AG04449 (cell line): ENCODE results near the gene NXT1.
A peak's percentile ranks its signal among the peaks of the same experiment; 100 is the strongest.
"Not testable (repeated sequence)": the region's sequence is repeated elsewhere in the genome, so short reads cannot be mapped to it uniquely, and the experiment has no call there.

Experiments
- CTCF ChIA-PET: fragments of 350-600 bp; formaldehyde crosslinking; extraction: SDS; loops from one replicate; lab custom pipeline; 2021; ENCODE audit warnings: antibody characterized with exemption; lab: Yijun Ruan, JAX
- POLR2A ChIA-PET: fragments of 400-600, 350-600 bp; formaldehyde crosslinking; extraction: SDS; loops from one replicate; lab custom pipeline; 2020; ENCODE audit warnings: antibody characterized with exemption, inconsistent platforms; lab: Yijun Ruan, JAX
- DNase-seq: peaks from one replicate; pipeline ENCODE4 v3.0.0-alpha.2; 2010; ENCODE audit warnings: low read depth, low spot score
- H3K4me3 ChIP-seq: 2 replicates; pipeline ENCODE4 v1.5.1; 2011; ENCODE audit warnings: low read depth, mild to moderate bottlenecking, control low read depth, low read length
- TF ChIP-seq, protein P1 (sequence below): IDR thresholded peaks from one replicate; pipeline ENCODE4 v1.5.1; 2011; ENCODE audit warnings: mild to moderate bottlenecking, moderate library complexity, low read length, control low read depth, inconsistent platforms; ENCODE audit not compliant: insufficient read depth; ENCODE audit errors: missing control alignments

Gene NXT1

GRCh38 chr20:23340524-23340923 lies 10.1 kb upstream of the NXT1 start:
- TF ChIP-seq, protein P1, sequence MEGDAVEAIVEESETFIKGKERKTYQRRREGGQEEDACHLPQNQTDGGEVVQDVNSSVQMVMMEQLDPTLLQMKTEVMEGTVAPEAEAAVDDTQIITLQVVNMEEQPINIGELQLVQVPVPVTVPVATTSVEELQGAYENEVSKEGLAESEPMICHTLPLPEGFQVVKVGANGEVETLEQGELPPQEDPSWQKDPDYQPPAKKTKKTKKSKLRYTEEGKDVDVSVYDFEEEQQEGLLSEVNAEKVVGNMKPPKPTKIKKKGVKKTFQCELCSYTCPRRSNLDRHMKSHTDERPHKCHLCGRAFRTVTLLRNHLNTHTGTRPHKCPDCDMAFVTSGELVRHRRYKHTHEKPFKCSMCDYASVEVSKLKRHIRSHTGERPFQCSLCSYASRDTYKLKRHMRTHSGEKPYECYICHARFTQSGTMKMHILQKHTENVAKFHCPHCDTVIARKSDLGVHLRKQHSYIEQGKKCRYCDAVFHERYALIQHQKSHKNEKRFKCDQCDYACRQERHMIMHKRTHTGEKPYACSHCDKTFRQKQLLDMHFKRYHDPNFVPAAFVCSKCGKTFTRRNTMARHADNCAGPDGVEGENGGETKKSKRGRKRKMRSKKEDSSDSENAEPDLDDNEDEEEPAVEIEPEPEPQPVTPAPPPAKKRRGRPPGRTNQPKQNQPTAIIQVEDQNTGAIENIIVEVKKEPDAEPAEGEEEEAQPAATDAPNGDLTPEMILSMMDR = peak; percentile 71
- ChIA-PET CTCF (interaction anchor here (0.6 to 11.3 kb wide), 22 partner anchors 8 to 1002 kb away, joined by 3 to 245 read pairs (median 5); partner anchors contain the start of gene THBD), POLR2A (interaction anchor here (1.0 to 1.1 kb wide), 2 partner anchors 10 to 289 kb away, joined by 3 to 4 read pairs; partner anchors contain the start of gene NXT1)
- DNase-seq = peak; percentile 21
- H3K4me3 ChIP-seq = no peak overlapping the region

- H3K4me3 ChIP-seq = no peak overlapping the region
- no peak for DNase-seq
- POLR2A ChIA-PET = interaction anchor here (1.0 kb wide), 1 partner anchor 9 kb away, joined by 4 read pairs; the partner anchor contains the start of gene NXT1
- TF ChIP-seq, protein P1 = no peak
- CTCF ChIA-PET = interaction anchor here (0.6 to 11.3 kb wide), 20 partner anchors 7 to 1002 kb away, joined by 3 to 245 read pairs (median 6); partner anchors contain the start of gene THBD
Measured at GRCh38 chr20:23341073-23341472, 9.5 kb upstream of the NXT1 start.

DNA sequence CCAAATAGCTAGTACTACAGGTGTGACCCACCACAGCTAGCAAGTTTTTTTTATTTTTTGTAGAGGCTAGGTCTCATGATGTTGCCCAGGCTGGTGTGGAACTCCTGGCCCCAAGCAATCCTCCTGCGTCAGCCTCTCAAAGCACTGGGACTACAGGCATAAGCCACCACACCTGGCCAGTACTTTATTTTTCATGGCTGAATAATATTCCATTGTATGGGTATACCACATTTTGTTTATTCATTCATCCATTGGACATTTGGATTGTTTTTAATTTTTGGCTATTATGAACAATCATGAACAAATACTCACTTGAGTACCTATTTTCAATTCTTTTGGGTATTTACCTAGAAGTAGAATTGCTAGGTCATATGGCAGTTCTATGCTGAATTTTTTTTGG lies 7.0 kb upstream of the NXT1 start:
- H3K4me3 ChIP-seq = no peak overlapping the region
- DNase-seq = no peak
- TF ChIP-seq, protein P1 = no peak
- ChIA-PET POLR2A (no interaction called here), CTCF (interaction anchor here (7.4 to 11.3 kb wide), 2 partner anchors 293 to 651 kb away, joined by 50 to 245 read pairs; partner anchors contain the start of gene THBD)

GRCh38 chr20:23344336-23344735 lies 6.3 kb upstream of the NXT1 start:
- TF ChIP-seq, protein P1 = no peak
- ChIA-PET POLR2A (interaction anchor here (0.5 kb wide), 1 partner anchor 187 kb away, joined by 3 read pairs; no protein-coding TSS in a partner anchor), CTCF (interaction anchor here (1.7 to 11.3 kb wide), 2 partner anchors 293 to 651 kb away, joined by 5 to 245 read pairs; no protein-coding TSS in a partner anchor)
- no peak for DNase-seq
- H3K4me3 ChIP-seq = no peak overlapping the region

GRCh38 chr20:23346002-23346401 lies 4.6 kb upstream of the NXT1 start:
- no peak overlapping the region for H3K4me3 ChIP-seq
- POLR2A ChIA-PET = no interaction called here
- CTCF ChIA-PET = interaction anchor here (1.1 to 1.2 kb wide), 2 partner anchors 14 to 654 kb away, joined by 3 read pairs; no protein-coding TSS in a partner anchor
- TF ChIP-seq, protein P1 = no peak
- no peak for DNase-seq

DNA sequence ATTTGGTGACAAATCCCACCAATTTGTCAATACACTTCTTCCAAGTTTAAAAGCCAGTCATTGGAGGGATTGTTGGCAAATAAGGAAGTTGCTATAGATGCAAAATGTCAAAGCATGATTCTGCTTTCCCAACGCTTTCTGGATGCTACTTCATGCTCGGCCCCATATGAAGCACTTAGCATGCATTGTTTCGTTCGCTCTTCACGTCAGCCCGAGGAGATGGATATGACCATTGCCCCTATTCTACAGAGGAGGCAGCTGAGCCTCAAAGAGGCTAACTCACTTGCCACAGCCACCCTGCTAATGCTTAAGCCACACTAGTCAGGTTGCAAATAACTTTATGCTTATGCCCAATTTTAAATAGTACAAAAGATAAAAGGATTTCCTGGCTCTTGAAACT lies 2.8 kb upstream of the NXT1 start:
- TF ChIP-seq, protein P1 = no peak
- CTCF ChIA-PET = interaction anchor here (0.6 to 4.2 kb wide), 3 partner anchors 9 to 1009 kb away, joined by 3 to 43 read pairs (median 4); no protein-coding TSS in a partner anchor
- POLR2A ChIA-PET = no interaction called here
- no peak for DNase-seq
- H3K4me3 ChIP-seq = no peak overlapping the region

DNA sequence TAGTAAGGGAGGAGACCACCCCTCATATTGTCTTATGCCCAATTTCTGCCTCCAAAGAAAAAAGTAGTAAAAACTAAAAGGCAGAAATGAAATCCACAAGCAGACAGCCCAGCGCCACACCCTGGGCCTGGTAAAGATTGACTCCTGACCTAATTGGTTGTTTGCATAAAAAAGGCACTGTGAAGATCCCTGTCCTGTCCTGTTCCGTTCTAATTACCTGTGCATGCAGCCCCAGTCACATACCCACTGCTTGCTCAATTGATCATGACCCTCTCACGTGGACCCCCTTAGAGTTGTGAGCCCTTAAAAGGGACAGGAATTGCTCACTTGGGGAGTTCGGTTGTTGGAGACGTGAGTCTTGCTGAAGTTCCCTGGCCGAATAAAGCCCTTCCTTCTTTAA lies 2.1 kb upstream of the NXT1 start:
- H3K4me3 ChIP-seq, DNase-seq, POLR2A ChIA-PET: not testable (repeated sequence)
- CTCF ChIA-PET = interaction anchor here (1.4 to 4.2 kb wide), 4 partner anchors 10 to 657 kb away, joined by 4 to 43 read pairs (median 22); no protein-coding TSS in a partner anchor
